Ramos (cell line): ENCODE data around the gene MSI2.

Experiments
- in situ Hi-C: fragments of 300-500 bp; cut with MboI; formaldehyde crosslinking; loops from one replicate; pipeline ENCODE4 v1.14.3; 2022; ENCODE audit warnings: low sequenced_read_pairs; ENCODE audit not compliant: unreplicated experiment

MSI2 gene

DNA sequence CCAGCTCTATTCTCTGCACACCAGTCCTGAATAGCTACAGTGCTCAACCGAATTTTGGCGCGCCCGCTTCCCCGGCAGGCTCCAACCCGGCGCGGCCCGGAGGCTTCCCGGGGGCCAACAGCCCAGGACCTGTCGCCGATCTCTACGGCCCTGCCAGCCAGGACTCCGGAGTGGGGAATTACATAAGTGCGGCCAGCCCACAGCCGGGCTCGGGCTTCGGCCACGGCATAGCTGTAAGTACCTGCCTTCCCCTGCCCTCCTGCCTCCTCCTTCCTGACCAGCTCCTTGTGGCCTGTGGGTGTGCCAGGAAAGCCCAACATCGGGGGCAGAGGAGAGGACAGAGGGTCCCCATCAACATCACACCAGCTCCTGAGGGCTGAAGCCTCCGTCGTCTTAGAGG is 418.6 kb downstream of the MSI2 start:
- in situ Hi-C loops = loop anchor here (10.0 kb wide), 1 partner anchor 430 kb away; no protein-coding TSS in a partner anchor

DNA sequence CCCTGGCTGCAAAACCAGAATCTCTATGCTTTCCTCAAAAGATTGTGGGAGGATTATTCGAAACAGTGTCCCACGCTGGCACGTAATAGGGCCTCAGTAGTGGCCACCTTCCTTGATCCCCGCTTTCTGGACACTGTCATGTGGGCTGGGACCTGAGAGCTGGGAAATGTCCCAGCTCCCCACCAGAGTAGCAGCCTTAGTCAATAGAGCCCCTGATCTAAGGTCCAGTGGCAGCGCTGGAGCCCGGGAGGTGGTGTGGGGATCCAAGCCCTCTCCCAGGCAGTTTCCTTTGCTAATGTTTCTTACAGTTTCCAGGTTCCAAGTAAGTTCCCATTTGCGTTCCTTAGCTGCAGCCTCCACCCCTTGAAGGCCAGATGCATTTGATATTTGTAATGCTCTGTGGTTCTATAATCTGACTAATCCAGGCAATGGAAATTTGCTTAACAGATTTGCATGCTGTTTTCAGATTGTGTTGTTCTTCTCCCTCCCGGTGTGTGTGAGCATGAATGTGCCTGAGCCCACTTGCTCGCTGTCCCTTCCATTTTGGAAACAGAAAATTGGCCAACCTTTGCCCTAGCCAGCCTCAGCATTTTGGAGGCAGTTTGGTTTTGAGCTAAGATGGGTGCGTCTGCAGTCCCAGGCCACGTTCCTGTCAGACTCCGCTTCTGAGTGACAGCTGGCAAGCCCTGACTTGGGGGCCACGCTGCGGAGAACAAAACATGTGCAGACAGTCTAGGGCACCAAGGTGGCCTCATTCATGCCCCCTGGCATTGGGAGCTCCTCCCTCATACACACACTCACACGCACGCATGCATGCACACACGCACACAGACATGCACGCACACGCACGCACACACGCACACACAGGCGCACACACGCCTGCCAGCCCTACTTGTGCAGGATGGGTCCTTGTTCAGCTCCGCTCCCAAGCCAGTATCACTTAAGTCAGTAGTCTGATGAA is 419.4 kb downstream of the MSI2 start:
- in situ Hi-C loops = loop anchor here (10.0 kb wide), 1 partner anchor 431 kb away; no protein-coding TSS in a partner anchor

DNA sequence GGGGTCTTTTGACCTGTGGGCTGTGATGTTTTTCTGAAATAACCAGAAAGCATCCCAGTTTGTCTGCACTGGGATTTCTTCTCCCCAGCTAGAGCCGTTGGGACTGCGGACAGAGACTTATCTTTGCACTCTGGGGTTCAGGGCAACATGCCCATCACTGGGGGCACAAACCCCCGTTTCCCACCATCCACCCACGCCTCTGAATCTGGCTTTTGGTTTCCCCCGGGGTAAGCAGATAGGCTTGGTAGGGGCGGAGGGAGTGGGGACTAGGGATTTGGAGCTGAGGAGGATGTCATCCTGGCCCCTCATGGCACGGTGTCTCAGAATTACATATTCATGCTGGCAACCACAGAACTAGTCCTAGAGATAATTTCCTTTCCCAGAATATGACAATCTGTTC is 420.2 kb downstream of the MSI2 start:
- in situ Hi-C loops = loop anchor here (10.0 kb wide), 1 partner anchor 432 kb away; no protein-coding TSS in a partner anchor

DNA sequence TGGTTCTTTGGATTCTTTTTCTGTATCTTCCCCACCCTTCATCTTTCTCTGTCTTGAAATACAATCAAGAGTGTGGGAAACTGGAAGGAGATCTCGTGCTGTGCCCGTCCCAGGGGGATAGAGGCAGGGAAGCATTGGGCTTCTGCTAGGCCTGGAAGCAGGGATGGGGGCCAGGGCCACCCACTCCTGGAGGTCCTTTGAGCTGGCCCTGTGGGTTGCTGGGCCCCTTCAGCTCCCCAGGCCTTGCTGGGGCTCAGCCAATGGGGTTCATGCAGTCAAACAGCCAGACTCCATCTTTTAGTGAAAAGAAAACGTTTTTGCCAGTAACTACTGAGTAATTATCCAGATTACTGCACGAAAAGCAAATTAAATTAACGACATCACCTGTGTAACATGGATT is 421.0 kb downstream of the MSI2 start:
- in situ Hi-C loops = loop anchor here (10.0 kb wide), 1 partner anchor 432 kb away; no protein-coding TSS in a partner anchor

DNA sequence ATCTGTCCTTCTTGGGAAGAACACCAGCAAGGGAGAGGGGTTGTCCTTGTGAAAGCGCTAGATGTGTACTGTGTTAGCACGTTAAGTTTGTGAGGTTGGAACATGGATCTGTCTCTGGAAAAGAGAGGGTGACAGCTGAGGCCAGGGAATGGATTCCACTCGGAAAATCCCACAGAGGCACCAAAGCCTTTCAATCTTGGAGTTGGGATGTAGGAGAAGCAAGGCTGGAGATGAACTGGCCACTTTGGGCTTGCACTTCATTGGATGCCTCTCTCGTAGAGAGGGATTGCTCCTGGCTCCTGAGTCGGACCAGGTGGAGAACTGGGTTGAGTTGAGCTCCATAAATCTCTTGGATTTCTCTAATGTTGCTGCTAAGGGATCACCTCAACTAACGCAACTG is 421.5 kb downstream of the MSI2 start:
- in situ Hi-C loops = loop anchor here (10.0 kb wide), 1 partner anchor 433 kb away; no protein-coding TSS in a partner anchor

DNA sequence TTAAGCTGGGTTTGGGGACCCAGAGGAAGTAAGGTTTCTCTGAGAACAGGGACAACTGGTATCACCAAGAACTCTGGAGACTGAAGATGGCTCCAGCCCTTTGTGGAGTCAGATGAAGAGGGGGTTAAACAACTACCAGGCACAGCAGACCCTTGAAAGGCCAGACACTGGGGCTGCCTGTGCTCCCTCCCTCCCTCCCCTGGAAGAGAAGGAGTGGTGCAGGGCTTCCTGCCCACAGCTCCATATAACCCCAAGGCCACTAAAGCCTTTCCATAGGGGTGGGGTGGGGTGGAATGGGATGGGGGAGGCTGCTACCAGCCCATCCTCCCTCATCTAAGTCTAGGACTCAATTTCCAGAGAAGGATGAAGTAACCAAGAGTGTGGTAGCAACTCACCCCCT is 422.1 kb downstream of the MSI2 start:
- in situ Hi-C loops = loop anchor here (10.0 kb wide), 1 partner anchor 434 kb away; no protein-coding TSS in a partner anchor

DNA sequence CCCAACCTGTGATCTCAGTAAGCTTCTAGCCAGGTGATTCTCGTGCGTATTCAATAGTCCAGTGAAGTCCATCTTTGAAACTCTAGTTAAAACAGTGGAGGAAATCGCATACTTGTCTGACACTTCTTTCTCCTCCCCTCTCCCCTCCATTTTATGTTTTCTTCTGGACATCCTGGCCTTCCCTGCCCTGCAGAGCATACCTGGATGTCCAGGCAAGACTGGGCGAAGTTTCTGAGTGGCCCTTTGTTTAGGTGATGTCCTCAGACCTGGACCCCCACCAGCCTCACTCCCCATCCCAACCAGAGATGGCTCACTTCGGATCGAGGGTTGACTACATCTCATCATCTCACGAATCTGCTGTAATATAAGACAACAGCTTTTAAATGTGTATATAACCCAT is 423.0 kb downstream of the MSI2 start:
- in situ Hi-C loops = loop anchor here (10.0 kb wide), 1 partner anchor 435 kb away; no protein-coding TSS in a partner anchor

DNA sequence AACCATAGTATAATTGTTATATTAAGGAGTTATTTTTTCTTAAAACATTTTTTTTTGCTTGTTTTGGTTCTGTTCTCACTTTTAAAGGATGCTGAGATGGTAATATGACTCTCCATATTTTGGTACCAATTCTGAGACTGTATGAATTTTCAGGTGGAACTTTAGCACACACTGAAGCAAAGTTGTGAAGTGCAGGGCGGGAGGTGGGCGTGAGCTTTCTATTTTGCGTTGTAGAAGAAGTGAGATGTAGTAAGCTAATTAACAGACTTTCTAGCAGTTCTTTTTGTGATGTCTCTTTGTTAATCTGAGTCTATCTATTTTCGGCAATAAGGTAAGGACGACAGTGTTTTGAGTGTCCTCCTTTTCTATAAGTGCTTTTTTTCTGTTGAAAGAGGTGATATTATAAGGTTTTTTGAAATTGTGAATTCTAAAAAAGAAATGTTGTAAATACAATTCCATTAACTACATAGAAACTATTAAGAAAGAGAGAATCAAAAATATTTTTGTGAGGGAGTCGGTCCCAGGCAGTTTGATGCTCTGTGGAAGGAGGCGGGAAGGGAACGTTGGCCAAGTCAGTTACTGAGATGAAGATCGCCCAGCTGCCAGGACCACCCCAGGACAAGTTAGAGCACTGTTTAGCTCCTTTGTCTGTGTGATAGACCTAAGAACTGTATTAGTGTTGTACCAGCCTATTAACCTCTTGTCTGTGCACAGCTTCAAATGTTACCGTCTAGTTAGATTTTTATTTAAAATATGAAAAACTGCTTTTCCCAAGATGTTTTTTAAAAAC is 423.8 kb downstream of the MSI2 start:
- in situ Hi-C loops = loop anchor here (10.0 kb wide), 1 partner anchor 435 kb away; no protein-coding TSS in a partner anchor

DNA sequence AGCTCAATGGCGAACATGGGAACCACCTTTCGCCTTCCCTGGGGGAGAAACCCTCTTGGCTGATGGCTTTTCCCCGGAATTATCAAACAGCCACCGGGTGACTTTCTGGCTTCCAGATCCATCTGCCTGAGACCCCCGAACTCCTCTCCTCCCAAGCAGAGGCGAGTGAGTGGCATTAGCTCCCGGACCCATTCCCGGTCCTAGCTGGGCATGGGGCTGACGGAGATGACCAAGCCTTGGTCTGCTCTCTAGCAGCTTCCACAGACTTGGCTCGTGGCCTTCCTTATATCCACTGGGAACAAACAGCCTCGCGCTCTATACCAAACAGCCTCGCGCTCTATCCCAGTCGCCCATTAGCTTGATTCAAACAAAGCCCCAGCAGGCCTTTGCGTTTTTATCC is 426.4 kb downstream of the MSI2 start:
- in situ Hi-C loops = no loop called here

DNA sequence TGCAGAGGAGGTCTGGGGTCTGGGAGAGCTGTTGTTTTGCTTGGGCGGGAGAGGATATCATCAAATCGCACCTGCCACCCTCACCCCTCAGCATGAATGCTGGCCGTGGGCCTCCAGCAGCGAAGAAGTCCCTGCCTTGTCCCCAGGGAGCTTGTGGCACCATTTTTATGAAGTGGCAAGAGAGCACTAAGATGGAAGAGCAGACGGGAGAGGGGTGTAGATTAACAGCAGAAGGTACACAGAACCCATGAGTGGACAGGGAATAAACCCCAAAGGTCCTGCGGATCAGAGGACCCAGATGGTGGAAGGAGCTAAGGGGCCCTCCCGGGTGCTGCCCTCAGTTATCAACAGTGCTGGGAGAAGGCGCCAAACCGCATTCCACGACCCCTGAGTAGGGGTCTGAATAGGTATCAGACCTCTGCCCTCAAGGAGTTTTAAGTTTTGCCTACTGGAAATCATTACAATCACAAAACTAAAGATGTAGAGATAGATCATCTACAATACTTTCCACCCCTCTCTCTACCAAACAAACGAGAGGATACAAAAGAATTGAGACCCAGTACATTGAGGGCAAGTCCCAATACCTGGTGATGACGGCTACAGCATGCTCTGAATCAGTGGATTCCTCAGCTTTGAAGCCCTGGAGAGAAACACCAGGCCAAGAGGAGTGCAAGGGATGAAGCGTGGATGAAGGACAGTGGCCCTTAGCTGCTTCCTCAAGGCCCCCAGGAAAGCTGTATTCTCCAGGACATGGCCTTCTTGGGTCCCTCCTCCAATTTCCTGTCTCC is 428.6 kb downstream of the MSI2 start:
- in situ Hi-C loops = no loop called here

DNA sequence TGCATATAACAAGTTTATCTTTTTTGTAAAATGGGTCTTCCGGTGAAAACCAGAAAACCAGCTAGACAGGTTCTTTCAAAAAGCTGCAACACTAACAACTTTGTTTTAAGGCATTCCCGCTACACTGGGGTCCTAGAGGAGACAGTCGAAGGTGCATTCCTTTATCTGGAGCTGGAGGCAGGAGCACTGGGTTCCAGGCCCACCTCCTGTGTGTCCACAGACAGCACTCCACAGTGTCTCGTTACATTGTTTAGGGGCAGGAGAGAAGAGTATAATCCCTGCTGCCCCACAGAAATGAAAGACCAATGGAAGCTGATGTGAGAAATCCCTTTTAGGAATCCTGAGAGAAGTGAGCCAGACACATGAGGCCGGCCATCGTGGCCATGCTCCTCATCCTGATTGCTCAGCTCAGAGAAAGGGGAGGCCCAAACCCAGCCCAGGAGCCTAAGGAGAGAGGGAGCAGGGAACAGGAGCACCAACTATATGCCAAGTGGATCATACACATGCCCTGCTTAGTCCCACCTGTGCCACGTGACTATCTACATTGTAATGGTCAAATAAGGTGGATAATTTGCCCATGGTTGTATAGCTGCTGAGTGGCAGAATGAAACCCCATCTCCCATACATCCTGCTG is 429.3 kb downstream of the MSI2 start:
- in situ Hi-C loops = no loop called here

DNA sequence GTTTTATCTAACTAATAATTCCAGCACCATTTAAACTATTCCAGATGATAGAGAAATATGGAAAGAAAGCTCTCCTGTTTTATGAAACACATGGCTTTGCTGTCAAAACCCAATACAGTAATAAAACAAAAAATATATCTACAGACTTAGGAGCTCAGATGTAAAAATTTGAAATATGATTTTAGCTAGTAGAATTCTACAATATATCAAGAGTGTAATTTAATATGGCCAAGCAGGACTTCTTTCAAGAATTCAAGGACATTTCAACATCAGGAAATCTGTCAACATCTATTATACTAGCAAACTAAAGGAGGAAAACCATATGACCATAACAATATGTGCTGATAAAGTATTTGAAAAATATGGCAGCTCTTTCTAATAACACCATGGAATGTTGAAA is 431.3 kb downstream of the MSI2 start:
- in situ Hi-C loops = no loop called here

DNA sequence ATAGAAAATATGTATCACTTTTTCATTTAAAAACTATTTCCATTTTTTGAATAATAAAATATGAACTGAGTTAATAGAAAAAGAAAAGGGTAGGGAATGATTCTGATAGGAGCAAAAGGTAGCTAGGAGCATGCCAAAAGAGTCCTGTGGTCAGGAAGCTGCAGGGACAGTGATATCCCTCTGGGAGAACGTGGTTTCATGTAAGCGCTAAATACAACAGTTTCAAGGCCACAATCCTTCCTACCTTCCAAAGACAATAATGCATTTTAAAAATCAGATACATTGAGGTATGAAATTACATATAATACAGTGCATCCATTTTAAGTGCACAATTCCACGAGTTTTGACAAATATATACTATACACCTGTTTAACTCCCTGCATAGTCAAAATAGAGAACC is 432.9 kb downstream of the MSI2 start:
- in situ Hi-C loops = no loop called here

DNA sequence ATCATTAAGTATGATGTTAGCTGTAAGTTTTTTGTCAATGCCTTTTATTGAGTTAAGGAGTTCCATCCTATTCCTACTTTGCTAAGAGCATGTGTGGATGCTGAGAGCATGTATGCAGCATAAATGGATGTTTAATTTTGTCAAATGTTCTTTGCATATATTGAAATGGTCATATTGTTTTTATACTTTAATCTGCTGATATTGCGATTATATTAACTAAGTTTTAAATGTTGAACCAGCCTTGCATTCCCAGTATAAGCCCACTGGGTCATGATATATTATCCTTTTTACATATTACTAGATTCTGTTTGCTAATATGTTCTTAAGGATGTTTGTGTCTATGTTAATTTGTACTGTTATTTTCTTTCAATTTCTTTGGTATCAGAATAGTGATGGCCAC is 435.6 kb downstream of the MSI2 start:
- in situ Hi-C loops = no loop called here

DNA sequence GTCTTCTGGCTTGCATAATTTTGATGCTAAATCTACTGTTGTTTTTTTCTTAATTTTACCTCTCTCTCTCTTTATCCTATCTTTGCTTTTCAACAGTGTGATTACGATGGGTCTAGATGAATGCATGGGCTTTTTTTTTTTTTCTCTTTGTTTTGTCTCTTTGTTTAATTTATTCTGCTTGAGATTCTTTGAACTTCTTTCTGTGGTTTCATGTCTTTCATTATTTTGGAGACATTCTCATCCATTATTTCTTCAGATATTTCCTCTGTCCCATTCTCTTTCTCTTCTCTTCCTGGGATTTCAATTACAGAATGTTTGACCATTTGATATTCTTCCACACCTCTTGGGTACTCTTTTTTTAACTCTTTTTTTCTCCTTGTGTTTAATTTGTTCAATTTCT is 436.4 kb downstream of the MSI2 start:
- in situ Hi-C loops = no loop called here

DNA sequence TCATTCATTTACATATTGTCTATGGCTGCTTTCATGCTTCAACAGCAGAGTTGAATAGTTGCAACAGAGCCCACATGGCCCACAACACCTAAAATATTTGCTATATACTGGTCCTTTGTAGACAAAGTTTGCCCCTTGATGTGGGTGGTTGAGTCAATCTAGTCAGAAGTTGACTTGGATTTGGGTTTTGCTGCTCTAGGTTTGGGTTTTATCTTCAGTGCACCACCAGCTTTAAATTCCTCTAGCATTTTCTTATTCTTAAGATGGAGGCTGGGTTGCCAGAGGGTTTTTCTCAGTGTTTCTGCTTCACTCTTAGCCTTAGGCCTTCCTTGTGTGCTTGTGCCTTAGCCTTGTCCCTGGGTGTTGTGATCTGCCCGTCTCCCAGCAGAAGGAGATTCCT is 437.7 kb downstream of the MSI2 start:
- in situ Hi-C loops = no loop called here

DNA sequence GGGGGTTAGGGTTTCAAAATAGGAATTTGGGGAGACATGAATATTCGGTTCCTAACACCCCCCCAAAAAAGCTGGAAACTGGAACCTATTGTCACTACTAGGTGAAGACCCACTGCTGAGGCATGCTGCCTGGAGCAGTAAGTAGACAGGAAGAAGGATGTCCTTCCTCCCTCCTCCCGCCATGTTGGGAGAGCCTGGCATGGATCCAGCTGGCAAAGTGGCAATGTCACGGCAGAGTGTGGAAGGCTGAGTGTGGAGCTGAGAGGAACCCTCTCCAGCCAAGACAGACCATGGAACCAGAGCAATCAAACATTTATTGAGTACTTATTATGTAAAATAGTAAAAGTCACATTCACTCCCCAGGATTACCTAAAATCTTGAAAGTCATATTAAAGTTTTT is 439.7 kb downstream of the MSI2 start:
- in situ Hi-C loops = no loop called here

DNA sequence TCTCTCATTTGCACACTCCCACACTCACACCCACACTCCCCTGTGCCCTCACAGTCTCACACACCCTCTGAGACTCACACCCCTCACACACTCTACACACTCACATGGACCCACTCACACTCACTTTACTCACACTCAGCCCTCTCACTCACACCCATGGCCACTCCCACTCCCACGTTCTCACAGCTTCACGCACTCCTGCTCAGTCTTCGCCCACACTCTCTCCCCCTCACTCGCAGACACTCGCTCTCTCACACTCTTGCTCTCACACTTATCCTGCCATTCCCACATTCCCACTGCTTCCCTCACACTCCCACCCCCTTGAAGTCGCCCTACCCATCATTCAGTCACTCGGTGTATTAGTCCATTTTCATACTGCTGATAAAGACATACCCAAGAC is 440.9 kb downstream of the MSI2 start:
- in situ Hi-C loops = no loop called here

DNA sequence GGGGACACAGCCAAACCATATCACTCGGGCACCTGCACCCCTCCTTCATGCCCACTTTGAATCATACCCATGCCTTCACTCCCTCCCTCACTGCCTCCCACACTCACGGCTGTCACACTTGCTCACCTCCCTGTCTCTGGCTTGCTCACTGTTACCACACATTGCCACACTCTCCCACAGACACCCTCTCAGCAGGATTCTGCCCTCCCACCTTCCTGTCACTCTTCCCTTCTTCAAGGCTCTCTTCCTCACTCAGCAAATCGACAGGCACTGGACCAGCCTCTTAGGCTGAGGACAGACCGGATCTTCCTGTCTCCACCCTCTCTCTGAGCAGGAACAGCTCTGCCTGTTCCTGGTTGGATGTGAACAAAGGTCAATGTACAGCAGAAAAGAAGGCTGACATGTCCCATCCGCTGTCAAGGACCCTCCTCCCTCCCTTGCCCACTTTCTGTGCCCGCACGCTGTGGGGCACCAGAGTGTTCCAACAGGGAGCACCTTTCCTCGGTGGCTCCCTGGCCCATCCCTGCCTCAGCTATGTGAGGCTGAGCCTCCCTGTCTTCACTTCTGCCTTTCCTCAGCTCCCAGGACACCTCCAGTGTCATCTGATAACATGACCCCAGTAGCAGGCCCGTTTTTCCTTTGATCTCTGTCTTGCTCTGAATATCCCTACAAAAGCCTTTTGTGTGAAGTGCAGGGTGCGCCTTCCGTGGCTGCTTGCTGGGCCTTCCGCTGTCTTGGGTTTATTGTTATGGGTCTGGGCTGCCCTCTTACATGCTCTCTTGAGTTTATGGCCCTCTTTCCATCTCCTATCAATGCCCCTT is 441.8 kb downstream of the MSI2 start:
- in situ Hi-C loops = no loop called here
